GM23338 (cell line): ENCODE measurements around the gene DIDO1.

Source experiments
- CTCF ChIP-seq, 2 experiments: fragments of 200-600 bp in 1 of 2; sonication (generic) in 1 of 2; conservative IDR thresholded peaks; 2 replicates each; pipeline versions ENCODE4 v1.5.1 to v1.6.1; 2016 to 2017; ENCODE audit warnings: antibody characterized with exemption in 2 of 2, low read depth in 2 of 2, mild to moderate bottlenecking in 2 of 2, moderate library complexity in 1 of 2
- EZH2 ChIP-seq: fragments of 200-600 bp; sonication (generic); IDR thresholded peaks from one replicate; pipeline ENCODE4 v1.8.0; 2017; ENCODE audit warnings: antibody characterized with exemption, mild to moderate bottlenecking, low read depth; ENCODE audit not compliant: unreplicated experiment
- POLR2AphosphoS5 ChIP-seq: IDR thresholded peaks from 2 replicates; pipeline ENCODE4 v1.6.1; 2016; ENCODE audit warnings: antibody characterized with exemption, low read depth
- REST ChIP-seq: IDR thresholded peaks from one replicate; pipeline ENCODE4 v1.6.1; 2018; ENCODE audit warnings: antibody characterized with exemption; ENCODE audit not compliant: unreplicated experiment
- ZNF331 ChIP-seq: fragments of 250-450 bp; sonication (Bioruptor Pico); IDR thresholded peaks from 2 replicates; pipeline ENCODE4 v1.5.0; 2020; ENCODE audit warnings: low read depth, mild to moderate bottlenecking, moderate library complexity
- ZNF462 ChIP-seq: fragments of 250-450 bp; sonication (Bioruptor Pico); IDR thresholded peaks from 2 replicates; pipeline ENCODE4 v1.5.0; 2020; ENCODE audit warnings: mild to moderate bottlenecking, moderate library complexity

- no peak for TF ChIP-seq CTCF (conservative IDR thresholded peaks at IDR 0.05; ENCODE audit: low read depth in 2 of 2)
- no peak for TF ChIP-seq REST
- TF ChIP-seq POLR2AphosphoS5: no peak
- no peak for TF ChIP-seq EZH2
- no peak for TF ChIP-seq ZNF331
- no peak for TF ChIP-seq ZNF462 (CRISPR knock-in tag)
Measured at GRCh38 chr20:62957136-62958117, 31.1 kb upstream of the DIDO1 start.
